ENCODE results near the gene ELF5. TPM values are rescaled to one million over a fixed set of nuclear protein-coding genes. Genes with fewer than 3 reads are reported as not detected.

Gene ELF5
- total and polyA plus RNA-seq, 2 experiments from 2014 or later: not detected

GRCh38 chr11:34478845-34479663 lies 34.5 kb downstream of the ELF5 start:
- in situ Hi-C loops (cut with MboI): no loop called here

GRCh38 chr11:34476849-34477248 lies 36.7 kb downstream of the ELF5 start:
- no peaks in the 10 kb centered on the region for H3F3A ChIP-seq (ENCODE audit: insufficient read depth)
- peaks cover under 1% of the 10 kb centered on the region; the same call in 1 of the 2 replicates for H3K36me3 ChIP-seq (ENCODE audit: low read depth)
- H3K4me2 ChIP-seq (ENCODE audit: unreplicated experiment): no peak overlapping the region
- no peaks in the 10 kb centered on the region for H4K20me1 ChIP-seq (ENCODE audit: insufficient read depth)
- whole genome bisulfite sequencing, 2 experiments (ENCODE audit: low coverage in 1 of 2, low lambda C conversion rate in 2 of 2, missing lambda C conversion rate in 2 of 2): 83 to 86% methylated on average over 4 of the region's 4 CpGs
- in situ Hi-C loops (cut with MboI): no loop called here
- H3K27ac ChIP-seq: no peak overlapping the region
- TF ChIP-seq EZH2 (IDR thresholded peaks at IDR 0.05; ENCODE audit: insufficient read depth, poor library complexity, severe bottlenecking) (no peak), EZH2phosphoT487 (IDR thresholded peaks at IDR 0.05; ENCODE audit: insufficient read depth, low read depth) (no peak)
- no peaks in the 10 kb centered on the region for H3K9me3 ChIP-seq (ENCODE audit: low read depth)
- DNase-seq: no peak
- H3K79me2 ChIP-seq (ENCODE audit: insufficient read depth): no peaks in the 10 kb centered on the region
- peaks cover 12% of the 10 kb centered on the region for H3K27me3 ChIP-seq (replicated peaks; ENCODE audit: insufficient read depth)
- no peak overlapping the region for H3K4me3 ChIP-seq
- H3K4me1 ChIP-seq (ENCODE audit: insufficient read depth): 0 out of 2 replicates have a peak, but pooled peaks cover 4% of the 10 kb centered on the region
- no peak overlapping the region for H2AFZ ChIP-seq
- no peaks in the 10 kb centered on the region for H3K9me2 ChIP-seq (ENCODE audit: insufficient read depth)
- H3K9ac ChIP-seq: no peak overlapping the region

More at GRCh38 chr11:34478845-34479663, 34.5 kb downstream of the ELF5 start:
- Histone ChIP-seq H3K4me2 (ENCODE audit: unreplicated experiment) (no peak overlapping the region), H3K4me3 (no peak overlapping the region), H4K20me1 (ENCODE audit: insufficient read depth) (no peaks in the 10 kb centered on the region), H3K9me3 (ENCODE audit: low read depth) (no peaks in the 10 kb centered on the region), H3K27me3 (replicated peaks; ENCODE audit: insufficient read depth) (peaks cover 12% of the 10 kb centered on the region), H3K4me1 (ENCODE audit: insufficient read depth) (0 out of 2 replicates have a peak, but pooled peaks cover 4% of the 10 kb centered on the region), H3K27ac (no peak overlapping the region), H2AFZ (no peak overlapping the region), H3K79me2 (ENCODE audit: insufficient read depth) (no peaks in the 10 kb centered on the region), H3F3A (ENCODE audit: insufficient read depth) (no peaks in the 10 kb centered on the region), H3K9me2 (ENCODE audit: insufficient read depth) (no peaks in the 10 kb centered on the region), H3K9ac (no peak overlapping the region), H3K36me3 (ENCODE audit: low read depth) (no peaks in the 10 kb centered on the region)
- DNase-seq: no peak
- TF ChIP-seq EZH2phosphoT487 (IDR thresholded peaks at IDR 0.05; ENCODE audit: insufficient read depth, low read depth): no peak
- TF ChIP-seq EZH2 (IDR thresholded peaks at IDR 0.05; ENCODE audit: insufficient read depth, poor library complexity, severe bottlenecking): no peak
- 32 to 33% methylated on average over 8 of the region's 8 CpGs for WGBS, 2 experiments (ENCODE audit: low coverage in 1 of 2, low lambda C conversion rate in 2 of 2, missing lambda C conversion rate in 2 of 2)

- 23 to 37% methylated on average over 3 of the region's 3 CpGs for WGBS, 2 experiments (ENCODE audit: low coverage in 1 of 2, low lambda C conversion rate in 2 of 2, missing lambda C conversion rate in 2 of 2)
- Histone ChIP-seq H3K9me3 (ENCODE audit: low read depth) (no peaks in the 10 kb centered on the region), H3K79me2 (ENCODE audit: insufficient read depth) (no peaks in the 10 kb centered on the region), H3K4me3 (no peak overlapping the region), H4K20me1 (ENCODE audit: insufficient read depth) (no peaks in the 10 kb centered on the region), H3K4me2 (ENCODE audit: unreplicated experiment) (no peak overlapping the region), H2AFZ (no peak overlapping the region), H3K4me1 (ENCODE audit: insufficient read depth) (0 out of 2 replicates have a peak, but pooled peaks cover 4% of the 10 kb centered on the region), H3K9ac (no peak overlapping the region), H3F3A (ENCODE audit: insufficient read depth) (no peaks in the 10 kb centered on the region), H3K9me2 (ENCODE audit: insufficient read depth) (no peaks in the 10 kb centered on the region), H3K27me3 (replicated peaks; ENCODE audit: insufficient read depth) (peaks cover 12% of the 10 kb centered on the region), H3K27ac (no peak overlapping the region), H3K36me3 (ENCODE audit: low read depth) (peaks cover 12% of the 10 kb centered on the region)
- no peak for TF ChIP-seq EZH2 (IDR thresholded peaks at IDR 0.05; ENCODE audit: insufficient read depth, poor library complexity, severe bottlenecking)
- no peak for TF ChIP-seq EZH2phosphoT487 (IDR thresholded peaks at IDR 0.05; ENCODE audit: insufficient read depth, low read depth)
- in situ Hi-C loops (cut with MboI): no loop called here
- no peak for DNase-seq
Observed at GRCh38 chr11:34475656-34476055, 37.9 kb downstream of the ELF5 start.

- no peak for TF ChIP-seq EZH2phosphoT487 (IDR thresholded peaks at IDR 0.05; ENCODE audit: insufficient read depth, low read depth)
- no peak for TF ChIP-seq EZH2 (IDR thresholded peaks at IDR 0.05; ENCODE audit: insufficient read depth, poor library complexity, severe bottlenecking)
Observed at GRCh38 chr11:34473603-34474169, 39.9 kb downstream of the ELF5 start.

More at GRCh38 chr11:34473603-34474169, 39.9 kb downstream of the ELF5 start:
- Histone ChIP-seq H3K4me3 (no peak overlapping the region), H3F3A (ENCODE audit: insufficient read depth) (no peaks in the 10 kb centered on the region), H3K27ac (no peak overlapping the region), H3K9ac (no peak overlapping the region), H4K20me1 (ENCODE audit: insufficient read depth) (no peaks in the 10 kb centered on the region), H3K9me2 (ENCODE audit: insufficient read depth) (no peaks in the 10 kb centered on the region), H3K9me3 (ENCODE audit: low read depth) (no peaks in the 10 kb centered on the region), H3K27me3 (replicated peaks; ENCODE audit: insufficient read depth) (peaks cover 4% of the 10 kb centered on the region; the same call in 1 of the 2 replicates), H3K36me3 (ENCODE audit: low read depth) (peaks cover 14% of the 10 kb centered on the region), H3K4me2 (ENCODE audit: unreplicated experiment) (no peak overlapping the region), H3K79me2 (ENCODE audit: insufficient read depth) (no peaks in the 10 kb centered on the region), H3K4me1 (ENCODE audit: insufficient read depth) (no peaks in the 10 kb centered on the region), H2AFZ (no peak overlapping the region)
- DNase-seq: no peak
- in situ Hi-C loops (cut with MboI): no loop called here
- 97 to 99% methylated on average over 4 of the region's 4 CpGs for WGBS, 2 experiments (ENCODE audit: low coverage in 1 of 2, low lambda C conversion rate in 2 of 2, missing lambda C conversion rate in 2 of 2)
